GM23338 (cell line): Measurements from ENCODE around the gene GRAMD1C. TPM values are rescaled to one million over a fixed set of nuclear protein-coding genes. Genes with fewer than 3 reads are reported as not detected.

Experiments used
- ATAC-seq: fragments of 200-7000 bp; cut with Tn5 transposase; 3 replicates; pipeline ENCODE4 v1.9.1; 2020
- DNase-seq: peaks from one replicate; pipeline ENCODE4 v3.0.0-alpha.2; 2015; ENCODE audit warnings: low spot score
- H2AFZ ChIP-seq: fragments of 200-600 bp; sonication (generic); 2 replicates; pipeline ENCODE4 v1.8.0; 2016; ENCODE audit warnings: antibody characterized with exemption, mild to moderate bottlenecking, moderate library complexity
- H3F3A ChIP-seq: fragments of 200-600 bp; sonication (generic); replicated peaks from 2 replicates; pipeline ENCODE4 v1.8.0; 2017; ENCODE audit warnings: antibody characterized with exemption, mixed run types, low read depth
- H3K27ac ChIP-seq: fragments of 200-600 bp; sonication (generic); 2 replicates; pipeline ENCODE4 v1.6.1; 2016; ENCODE audit warnings: low read depth
- H3K27me3 ChIP-seq: fragments of 200-600 bp; sonication (generic); 2 replicates; pipeline ENCODE4 v1.8.0; 2016; ENCODE audit warnings: mild to moderate bottlenecking, mixed run types, moderate library complexity; ENCODE audit not compliant: insufficient read depth
- H3K36me3 ChIP-seq: fragments of 200-600 bp; sonication (generic); 2 replicates; pipeline ENCODE4 v1.8.0; 2016; ENCODE audit warnings: mild to moderate bottlenecking; ENCODE audit not compliant: insufficient read depth
- H3K4me1 ChIP-seq: fragments of 200-600 bp; sonication (generic); 2 replicates; pipeline ENCODE4 v1.8.0; 2016; ENCODE audit warnings: mild to moderate bottlenecking, moderate library complexity; ENCODE audit not compliant: insufficient read depth
- H3K4me2 ChIP-seq: fragments of 200-600 bp; sonication (generic); 2 replicates; pipeline ENCODE4 v1.7.1; 2017; ENCODE audit warnings: mixed run types
- H3K4me3 ChIP-seq: fragments of 200-600 bp; sonication (generic); 2 replicates; pipeline ENCODE4 v1.6.1; 2016; ENCODE audit warnings: mixed run types
- H3K79me2 ChIP-seq: fragments of 200-600 bp; sonication (generic); replicated peaks from 2 replicates; pipeline ENCODE4 v1.8.0; 2017; ENCODE audit warnings: mild to moderate bottlenecking; ENCODE audit not compliant: insufficient read depth
- H3K9me2 ChIP-seq: fragments of 200-600 bp; sonication (generic); 2 replicates; pipeline ENCODE4 v1.8.0; 2017; ENCODE audit not compliant: insufficient read depth
- H4K20me1 ChIP-seq: fragments of 200-600 bp; sonication (generic); replicated peaks from 2 replicates; pipeline ENCODE4 v1.8.0; 2017; ENCODE audit warnings: mild to moderate bottlenecking; ENCODE audit not compliant: insufficient read depth
- H3K27ac Mint-ChIP-seq: 2 replicates; pipeline ENCODE4 v1.8.0; 2020; ENCODE audit warnings: inconsistent platforms, mild to moderate bottlenecking, moderate library complexity, mixed read lengths
- H3K27me3 Mint-ChIP-seq: 3 replicates; pipeline ENCODE4 v1.8.0; 2022; ENCODE audit warnings: low read depth, mild to moderate bottlenecking, moderate library complexity, mixed read lengths, inconsistent platforms; ENCODE audit not compliant: insufficient read depth, poor library complexity
- H3K36me3 Mint-ChIP-seq: 3 replicates; pipeline ENCODE4 v1.8.0; 2021; ENCODE audit warnings: low read depth, mild to moderate bottlenecking, inconsistent platforms, moderate library complexity, mixed read lengths
- H3K4me1 Mint-ChIP-seq: 3 replicates; pipeline ENCODE4 v1.8.0; 2020; ENCODE audit warnings: mild to moderate bottlenecking, inconsistent platforms, mixed read lengths
- H3K4me3 Mint-ChIP-seq: 3 replicates; pipeline ENCODE4 v1.8.0; 2021; ENCODE audit warnings: moderate library complexity, mild to moderate bottlenecking, inconsistent platforms, mixed read lengths
- H3K9me3 Mint-ChIP-seq: 3 replicates; pipeline ENCODE4 v1.8.0; 2020; ENCODE audit warnings: moderate library complexity, mild to moderate bottlenecking, inconsistent platforms, mixed read lengths
- CREB1 ChIP-seq: fragments of 250-450 bp; sonication (Bioruptor Pico); IDR thresholded peaks from 2 replicates; pipeline ENCODE4 v1.5.0; 2020; ENCODE audit warnings: low read depth, mild to moderate bottlenecking, moderate library complexity
- CTCF ChIP-seq, 2 experiments: fragments of 200-600 bp in 1 of 2; sonication (generic) in 1 of 2; conservative IDR thresholded peaks; 2 replicates each; pipeline versions ENCODE4 v1.5.1 to v1.6.1; 2016 to 2017; ENCODE audit warnings: antibody characterized with exemption in 2 of 2, low read depth in 2 of 2, mild to moderate bottlenecking in 2 of 2, moderate library complexity in 1 of 2
- EZH2 ChIP-seq: fragments of 200-600 bp; sonication (generic); IDR thresholded peaks from one replicate; pipeline ENCODE4 v1.8.0; 2017; ENCODE audit warnings: antibody characterized with exemption, mild to moderate bottlenecking, low read depth; ENCODE audit not compliant: unreplicated experiment
- EZH2phosphoT487 ChIP-seq: fragments of 200-600 bp; sonication (generic); IDR thresholded peaks from one replicate; pipeline ENCODE4 v1.8.1; 2018; ENCODE audit warnings: antibody characterized with exemption; ENCODE audit not compliant: unreplicated experiment
- REST ChIP-seq: IDR thresholded peaks from one replicate; pipeline ENCODE4 v1.6.1; 2018; ENCODE audit warnings: antibody characterized with exemption; ENCODE audit not compliant: unreplicated experiment
- ZNF462 ChIP-seq: fragments of 250-450 bp; sonication (Bioruptor Pico); IDR thresholded peaks from 2 replicates; pipeline ENCODE4 v1.5.0; 2020; ENCODE audit warnings: mild to moderate bottlenecking, moderate library complexity
- polyA plus RNA-seq: library from polyadenylated mRNA; unstranded; fragments of >200 nt; fragmentation: Nextera tagmentation; extraction: Ambion mirVana; gene quantifications from 2 replicates; pipeline ENCODE4 v1.2.1, GENCODE V29; 2016
- total RNA-seq: library from RNA; depleted of rRNA; stranded (reverse); fragments of >200 nt; shearing (Covaris generic); gene quantifications from 2 replicates; pipeline ENCODE4 v1.2.3, GENCODE V29; 2014

GRAMD1C gene
- total and polyA plus RNA-seq, 2 experiments from 2014 or later, result 3.3 to 3.6 TPM

- Mint-ChIP-seq H3K27me3 (peaks cover 5% of the 10 kb centered on the region), H3K4me1 (peaks cover 4% of the 10 kb centered on the region; the same call in 2 of the 3 replicates), H3K4me3 (no peak overlapping the region), H3K27ac (no peak overlapping the region), H3K9me3 (no peaks in the 10 kb centered on the region), H3K36me3 (no peaks in the 10 kb centered on the region)
- Histone ChIP-seq H4K20me1 (no peaks in the 10 kb centered on the region), H2AFZ (peak overlapping the region; percentile 29; the same call in 1 of the 2 replicates), H3K4me2 (no peak overlapping the region), H3K36me3 (no peaks in the 10 kb centered on the region), H3K4me1 (peaks cover 6% of the 10 kb centered on the region; the same call in 1 of the 2 replicates), H3K9me2 (peaks cover 5% of the 10 kb centered on the region; the same call in 1 of the 2 replicates), H3K79me2 (no peaks in the 10 kb centered on the region), H3K4me3 (no peak overlapping the region), H3K27me3 (no peaks in the 10 kb centered on the region), H3K27ac (no peak overlapping the region), H3F3A (no peaks in the 10 kb centered on the region)
- ATAC-seq, result peak; percentile 68
- DNase-seq, result peak; percentile 47
- TF ChIP-seq REST, result no peak
- TF ChIP-seq EZH2phosphoT487, result no peak
- TF ChIP-seq CREB1, result no peak
- no peak for TF ChIP-seq ZNF462 (CRISPR knock-in tag)
- TF ChIP-seq CTCF (conservative IDR thresholded peaks at IDR 0.05; ENCODE audit: low read depth in 2 of 2), result peak; percentile 11 to 42; a peak in 1 of 4 replicates
- no peak for TF ChIP-seq EZH2
Measured at GRCh38 chr3:113825090-113825489, 13.5 kb upstream of the GRAMD1C start.
